Endodermal cell (in vitro differentiated cells): ENCODE results near the gene TTC9C. TPM values are rescaled to one million over a fixed set of nuclear protein-coding genes. Genes with fewer than 3 reads are reported as not detected.

ENCODE experiments used
- DNase-seq: peaks from one replicate; pipeline ENCODE4 v3.0.0-alpha.2; 2017
- H3K27ac ChIP-seq: 2 replicates; pipeline ENCODE4 v1.5.1; 2013; ENCODE audit warnings: mild to moderate bottlenecking, low read depth, low read length, moderate library complexity
- H3K27me3 ChIP-seq: 2 replicates; pipeline ENCODE4 v1.6.1; 2013; ENCODE audit warnings: mild to moderate bottlenecking, low read length, moderate library complexity; ENCODE audit not compliant: insufficient read depth, control insufficient read depth, poor library complexity, severe bottlenecking
- H3K36me3 ChIP-seq: 2 replicates; pipeline ENCODE4 v1.7.0; 2013; ENCODE audit warnings: mild to moderate bottlenecking, low read length, moderate library complexity; ENCODE audit not compliant: control insufficient read depth, insufficient read depth
- H3K4me1 ChIP-seq: one replicate; pipeline ENCODE4 v1.7.0; 2013; ENCODE audit warnings: low read length; ENCODE audit not compliant: control insufficient read depth, insufficient read depth
- H3K4me3 ChIP-seq: 2 replicates; pipeline ENCODE4 v1.5.1; 2013; ENCODE audit warnings: mild to moderate bottlenecking, low read length, moderate library complexity
- H3K9ac ChIP-seq: 2 replicates; pipeline ENCODE4 v1.6.1; 2013; ENCODE audit warnings: mild to moderate bottlenecking, low read length, moderate library complexity; ENCODE audit not compliant: poor library complexity, severe bottlenecking; ENCODE audit errors: extremely low read depth
- H3K9me3 ChIP-seq: 2 replicates; pipeline ENCODE4 v1.6.1; 2013; ENCODE audit warnings: mild to moderate bottlenecking, low read length, moderate library complexity; ENCODE audit not compliant: control insufficient read depth
- H3K27ac Mint-ChIP-seq: 2 replicates; pipeline ENCODE4 v1.8.0; 2020; ENCODE audit warnings: mixed read lengths
- H3K27me3 Mint-ChIP-seq: 2 replicates; pipeline ENCODE4 v1.8.0; 2021; ENCODE audit warnings: mild to moderate bottlenecking, mixed read lengths; ENCODE audit not compliant: insufficient read depth
- H3K36me3 Mint-ChIP-seq: 2 replicates; pipeline ENCODE4 v1.8.0; 2020; ENCODE audit warnings: low read depth, mixed read lengths
- H3K4me1 Mint-ChIP-seq: 2 replicates; pipeline ENCODE4 v1.8.0; 2020; ENCODE audit warnings: mixed read lengths
- H3K4me3 Mint-ChIP-seq: 2 replicates; pipeline ENCODE4 v1.8.0; 2020; ENCODE audit warnings: mild to moderate bottlenecking, moderate library complexity, mixed read lengths
- H3K9me3 Mint-ChIP-seq: 2 replicates; pipeline ENCODE4 v1.8.0; 2020; ENCODE audit warnings: mild to moderate bottlenecking, mixed read lengths
- WGBS, 2 experiments: methylation state at CpG; one replicate each; pipeline versions ENCODE4 v1.1.5 to v1.1.7; 2013; ENCODE audit warnings: missing lambda C conversion rate in 2 of 2, mixed read lengths in 1 of 2; ENCODE audit not compliant: insufficient coverage in 1 of 2, insufficient read length in 1 of 2; 5-methylcytosine and 5-hydroxymethylcytosine counted together
- total RNA-seq, 2 donors: library from RNA; stranded (reverse); fragmentation: NEBNext Ultra II Directional in 1 of 2; extraction: Animal tissue kit (Norgen Biotek cat#: 25700) in 1 of 2; gene quantifications; 2 replicates in 1 of 2; 3 replicates in 1 of 2; pipeline ENCODE4 v1.2.1, GENCODE V29; 2021
- TF ChIP-seq, protein P1 (sequence below): fragments of 200-600 bp; sonication (generic); conservative IDR thresholded peaks from 2 replicates; pipeline ENCODE4 v1.5.0; 2021; ENCODE audit warnings: antibody characterized with exemption, mild to moderate bottlenecking

The TTC9C gene
- total RNA-seq, 2 donors from 2014 or later = 40.0 to 55.4 TPM

DNA sequence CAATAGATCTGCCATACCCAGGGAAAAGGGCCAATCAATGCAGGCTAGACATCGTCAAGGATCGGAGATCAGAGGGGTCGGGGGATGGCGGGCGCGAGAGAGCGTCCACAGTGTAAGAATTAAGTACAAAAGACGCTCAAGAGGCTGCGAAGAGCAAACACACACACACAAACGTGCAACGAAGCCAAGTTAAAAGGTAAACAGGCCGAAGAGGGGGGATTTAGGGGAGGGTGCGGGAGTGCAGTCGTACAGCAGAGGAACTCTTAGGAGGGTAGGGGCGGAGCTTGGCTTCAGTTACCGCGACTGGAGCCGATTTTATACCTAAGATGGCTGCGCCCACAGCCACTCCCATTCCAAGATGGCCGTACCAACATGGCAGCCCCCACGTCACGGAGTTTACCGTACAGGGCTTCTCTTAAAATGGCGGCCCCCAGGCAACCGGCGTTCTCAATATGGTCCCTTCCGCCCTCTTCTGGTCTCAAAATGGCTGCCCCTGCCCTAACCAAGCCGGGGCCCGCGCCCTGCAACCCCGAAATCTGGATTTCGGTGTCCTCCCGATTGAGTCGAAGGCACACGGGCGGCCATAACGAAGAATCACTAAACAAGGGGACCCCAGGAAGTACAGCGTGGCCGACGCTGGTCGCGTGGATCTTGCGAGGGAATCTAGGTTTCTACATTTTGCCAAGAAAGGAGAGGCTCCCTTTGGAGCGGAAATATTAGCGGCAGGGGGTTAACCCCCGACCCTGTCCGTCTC is 18.9 kb upstream of the TTC9C start:
- H3K4me3 ChIP-seq = peak overlapping the region; percentile 88
- H3K4me1 Mint-ChIP-seq = peaks cover 51% of the 10 kb centered on the region

DNA sequence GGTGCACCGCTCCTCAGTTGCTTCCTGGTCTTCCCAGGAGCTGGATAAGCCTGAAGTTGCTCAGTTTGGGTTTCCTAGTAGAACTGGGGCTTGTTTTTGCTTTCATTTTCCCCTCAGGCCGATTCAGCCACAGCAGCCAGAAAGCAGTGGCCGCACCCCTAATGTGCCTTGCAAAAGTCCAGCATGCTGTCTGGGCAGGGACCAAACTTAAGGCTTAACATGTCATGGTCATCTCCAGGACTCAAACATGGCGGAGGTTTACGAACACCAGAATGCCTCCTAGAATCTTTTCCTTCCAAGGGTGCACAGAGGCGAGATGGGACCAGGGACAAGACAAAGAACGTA is 18.3 kb upstream of the TTC9C start:
- peak overlapping the region; percentile 73 for H3K4me3 Mint-ChIP-seq
- H3K27ac ChIP-seq = peak overlapping the region; percentile 96
- no peaks in the 10 kb centered on the region for H3K9me3 ChIP-seq
- H3K4me3 ChIP-seq = peak overlapping the region; percentile 88
- peaks cover 40% of the 10 kb centered on the region for H3K36me3 Mint-ChIP-seq
- H3K9me3 Mint-ChIP-seq = no peaks in the 10 kb centered on the region
- peaks cover 54% of the 10 kb centered on the region for H3K4me1 Mint-ChIP-seq
- TF ChIP-seq, protein P1, sequence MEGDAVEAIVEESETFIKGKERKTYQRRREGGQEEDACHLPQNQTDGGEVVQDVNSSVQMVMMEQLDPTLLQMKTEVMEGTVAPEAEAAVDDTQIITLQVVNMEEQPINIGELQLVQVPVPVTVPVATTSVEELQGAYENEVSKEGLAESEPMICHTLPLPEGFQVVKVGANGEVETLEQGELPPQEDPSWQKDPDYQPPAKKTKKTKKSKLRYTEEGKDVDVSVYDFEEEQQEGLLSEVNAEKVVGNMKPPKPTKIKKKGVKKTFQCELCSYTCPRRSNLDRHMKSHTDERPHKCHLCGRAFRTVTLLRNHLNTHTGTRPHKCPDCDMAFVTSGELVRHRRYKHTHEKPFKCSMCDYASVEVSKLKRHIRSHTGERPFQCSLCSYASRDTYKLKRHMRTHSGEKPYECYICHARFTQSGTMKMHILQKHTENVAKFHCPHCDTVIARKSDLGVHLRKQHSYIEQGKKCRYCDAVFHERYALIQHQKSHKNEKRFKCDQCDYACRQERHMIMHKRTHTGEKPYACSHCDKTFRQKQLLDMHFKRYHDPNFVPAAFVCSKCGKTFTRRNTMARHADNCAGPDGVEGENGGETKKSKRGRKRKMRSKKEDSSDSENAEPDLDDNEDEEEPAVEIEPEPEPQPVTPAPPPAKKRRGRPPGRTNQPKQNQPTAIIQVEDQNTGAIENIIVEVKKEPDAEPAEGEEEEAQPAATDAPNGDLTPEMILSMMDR = no peak
- no peak for DNase-seq
- peaks cover 27% of the 10 kb centered on the region for H3K4me1 ChIP-seq
- WGBS, 2 experiments = 81 to 82% methylated on average over 7 of the region's 7 CpGs
- no peaks in the 10 kb centered on the region for H3K27me3 ChIP-seq
- peak overlapping the region; percentile 97 for H3K27ac Mint-ChIP-seq
- H3K27me3 Mint-ChIP-seq = no peaks in the 10 kb centered on the region
- peak overlapping the region; percentile 84 for H3K9ac ChIP-seq
- peaks cover 62% of the 10 kb centered on the region for H3K36me3 ChIP-seq

More for the DNA sequence above, 18.9 kb upstream of the TTC9C start:
- TF ChIP-seq, protein P1 = no peak
- DNase-seq = peak; percentile 98
- WGBS, 2 experiments = 10 to 11% methylated on average over 28 to 47 of the region's 47 CpGs
- Mint-ChIP-seq H3K27ac (peak overlapping the region; percentile 97), H3K9me3 (no peaks in the 10 kb centered on the region), H3K36me3 (peaks cover 40% of the 10 kb centered on the region), H3K27me3 (no peaks in the 10 kb centered on the region), H3K4me3 (peak overlapping the region; percentile 73)
- peak overlapping the region; percentile 96 for H3K27ac ChIP-seq
- peak overlapping the region; percentile 84 for H3K9ac ChIP-seq
- H3K27me3 ChIP-seq = no peaks in the 10 kb centered on the region
- peaks cover 27% of the 10 kb centered on the region for H3K4me1 ChIP-seq
- no peaks in the 10 kb centered on the region for H3K9me3 ChIP-seq
- peaks cover 62% of the 10 kb centered on the region for H3K36me3 ChIP-seq

DNA sequence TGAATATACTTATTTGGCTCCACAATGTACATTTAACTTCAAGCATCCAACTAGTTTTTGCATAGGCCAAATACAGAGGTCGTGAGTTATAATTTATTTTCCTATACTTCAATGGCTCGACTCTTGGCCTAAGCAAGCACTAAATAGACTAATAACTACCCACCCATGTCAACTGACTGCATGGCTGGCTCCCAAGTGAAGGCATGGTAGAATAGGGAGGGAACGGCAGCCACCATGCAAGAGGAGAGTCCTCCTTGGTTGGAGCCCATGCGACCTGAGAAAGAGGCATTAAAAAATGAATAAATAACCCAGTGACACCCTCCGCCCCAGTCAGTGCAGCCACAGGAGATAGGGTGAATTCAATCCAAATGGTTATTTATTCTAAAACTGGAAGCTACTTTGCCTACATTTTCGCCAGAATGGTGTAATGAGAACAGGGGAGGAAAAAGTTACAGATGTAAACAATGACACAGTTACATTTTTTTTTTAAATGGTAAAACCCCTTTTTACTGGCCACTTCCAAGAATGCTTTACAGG is 15.9 kb upstream of the TTC9C start:
- Histone ChIP-seq H3K27ac (no peak overlapping the region), H3K9ac (no peak overlapping the region), H3K27me3 (no peaks in the 10 kb centered on the region), H3K36me3 (peaks cover 77% of the 10 kb centered on the region), H3K4me3 (no peak overlapping the region), H3K9me3 (no peaks in the 10 kb centered on the region), H3K4me1 (peaks cover 12% of the 10 kb centered on the region)
- DNase-seq = no peak
- no peak overlapping the region for H3K4me3 Mint-ChIP-seq
- peaks cover 61% of the 10 kb centered on the region for H3K36me3 Mint-ChIP-seq
- peak overlapping the region; percentile 76 for H3K27ac Mint-ChIP-seq
- H3K27me3 Mint-ChIP-seq = no peaks in the 10 kb centered on the region
- 95 to 100% methylated on average over 2 to 6 of the region's 6 CpGs for WGBS, 2 experiments
- TF ChIP-seq, protein P1 = no peak
- H3K9me3 Mint-ChIP-seq = no peaks in the 10 kb centered on the region
- H3K4me1 Mint-ChIP-seq = peaks cover 47% of the 10 kb centered on the region
